GM18498 (cell line): Measurements from ENCODE around the gene GYPE.
A peak's percentile ranks its signal among the peaks of the same experiment; 100 is the strongest.
"Not testable (repeated sequence)": the region's sequence is repeated elsewhere in the genome, so short reads cannot be mapped to it uniquely, and the experiment has no call there.

Source experiments
- ATAC-seq: cut with Tn5 transposase; IDR thresholded peaks from one replicate; pipeline ENCODE4 v1.9.1; 2021; ENCODE audit warnings: mild to moderate bottlenecking, moderate library complexity; ENCODE audit not compliant: unreplicated experiment

The GYPE gene

DNA sequence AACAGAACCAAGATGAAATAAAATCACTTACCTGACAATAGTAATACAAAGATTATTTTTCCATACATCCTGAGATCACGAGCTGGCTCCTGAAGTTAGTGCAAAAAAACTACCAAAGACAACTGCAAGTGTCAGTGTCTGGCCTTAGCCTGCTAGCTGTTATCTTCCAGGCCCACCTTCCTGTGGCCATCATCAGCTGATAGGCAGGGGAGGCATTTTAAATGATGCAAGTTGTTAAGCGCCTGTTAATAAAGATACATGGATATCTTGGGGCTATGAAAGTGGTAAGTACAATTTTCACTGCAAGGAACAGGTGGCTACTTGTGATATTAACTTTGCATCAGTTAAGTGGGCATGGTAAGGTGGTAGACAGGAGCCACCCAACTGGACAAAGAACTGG lies at the start of gene GYPE:
GYPE (minus strand) TSS at position 120 of the 400 bp plus-strand sequence; CDS start at position 68, 52 bp downstream.
- ATAC-seq, result not testable (repeated sequence)

DNA sequence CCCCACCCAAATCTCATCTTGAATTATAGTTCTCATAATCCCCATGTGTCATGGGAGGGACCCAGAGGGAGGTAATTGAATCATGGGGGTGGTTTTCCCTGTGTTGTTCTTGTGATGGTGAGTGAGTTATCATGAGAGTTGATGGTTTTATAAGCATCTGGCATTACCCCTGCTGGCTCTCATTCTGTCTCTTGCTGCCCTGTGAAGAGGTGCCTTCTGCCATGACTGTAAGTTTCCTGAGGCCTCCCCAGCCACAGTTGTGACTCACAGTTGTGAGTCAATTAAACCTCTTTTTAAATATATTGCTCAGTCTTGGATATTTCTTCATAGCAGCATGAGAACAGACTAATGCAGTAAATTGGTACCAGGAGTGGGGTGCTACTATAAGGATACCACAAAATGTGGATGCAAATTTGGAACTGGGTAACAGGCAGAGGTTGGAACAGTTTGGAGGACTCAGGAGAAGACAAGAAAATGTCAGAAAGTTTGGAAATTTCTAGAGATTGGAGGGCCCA lies 46.2 kb upstream of the GYPE start:
- not testable (repeated sequence) for ATAC-seq

DNA sequence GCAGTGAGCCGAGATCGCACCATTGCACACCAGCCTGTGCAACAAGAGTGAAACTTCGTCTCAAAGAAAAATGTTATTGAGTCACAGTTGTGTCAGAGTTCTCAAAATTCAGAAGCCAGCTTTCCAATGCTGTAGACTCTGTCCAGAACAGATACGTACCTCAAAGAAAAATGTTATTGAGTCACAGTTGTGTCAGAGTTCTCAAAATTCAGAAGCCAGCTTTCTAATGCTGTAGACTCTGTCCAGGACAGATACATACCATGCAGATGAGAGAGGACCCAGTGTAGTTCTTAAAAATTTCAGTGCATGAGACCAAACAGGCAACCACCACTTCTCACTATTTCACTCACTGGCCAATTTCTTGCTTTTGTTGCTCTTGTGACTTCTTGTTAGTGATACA lies 45.6 kb upstream of the GYPE start:
- not testable (repeated sequence) for ATAC-seq

DNA sequence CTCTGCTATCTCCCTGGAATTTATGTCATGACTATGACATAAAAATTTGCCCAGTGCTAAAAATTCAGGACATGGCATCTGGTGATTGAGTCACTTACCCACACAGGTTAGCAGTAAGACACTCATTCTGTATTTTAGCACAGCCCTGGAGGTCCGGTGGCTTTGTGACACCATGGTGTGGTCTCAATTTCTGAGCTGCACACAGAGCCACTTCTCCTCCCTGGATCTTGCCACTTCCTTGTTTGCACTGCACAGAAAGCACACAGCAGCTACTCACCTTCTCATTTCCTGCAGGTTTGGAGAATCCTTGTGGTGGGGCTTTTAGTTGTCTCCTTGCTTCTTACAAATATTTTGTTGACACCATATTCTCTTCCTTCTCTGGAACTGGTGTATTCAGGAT lies 44.8 kb upstream of the GYPE start:
- not testable (repeated sequence) for ATAC-seq

DNA sequence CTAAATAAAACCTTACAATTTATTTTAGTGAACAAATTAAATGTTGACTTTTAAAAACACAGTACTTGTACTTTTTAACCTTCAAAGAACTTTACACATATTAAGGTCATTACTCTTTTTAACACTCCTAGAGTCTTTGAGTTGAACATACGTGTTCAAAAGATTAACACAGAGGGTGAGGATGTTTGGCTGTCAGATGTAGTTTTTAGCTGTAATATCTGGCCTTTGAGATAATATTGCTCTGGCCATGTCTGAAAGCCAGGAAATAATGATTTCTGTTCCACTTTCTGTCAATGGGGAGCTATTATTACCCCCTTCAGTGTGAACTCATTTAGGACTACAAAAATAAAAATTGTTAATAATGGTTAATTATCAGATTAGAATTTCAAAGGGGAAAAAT lies 42.1 kb upstream of the GYPE start:
- ATAC-seq, result not testable (repeated sequence)

DNA sequence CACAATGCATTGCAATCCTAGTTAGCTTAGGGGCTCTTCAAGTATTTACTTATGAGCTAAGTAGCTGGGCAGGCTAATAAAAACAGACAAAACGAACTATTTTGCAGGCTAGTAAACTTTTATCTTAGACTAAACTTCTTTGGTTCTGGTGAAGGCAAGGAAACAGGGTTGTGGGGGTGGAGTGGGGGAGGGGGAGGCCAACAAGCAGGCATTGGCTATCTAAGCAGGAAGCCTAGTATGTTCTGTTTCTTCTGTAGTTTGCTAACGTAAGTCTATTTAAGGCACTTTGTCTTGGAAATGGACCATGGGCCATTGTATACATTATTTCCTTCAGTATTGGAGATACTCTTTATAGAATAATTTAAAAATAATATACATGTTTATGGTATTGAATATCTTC lies 35.3 kb upstream of the GYPE start:
- ATAC-seq, result not testable (repeated sequence)

DNA sequence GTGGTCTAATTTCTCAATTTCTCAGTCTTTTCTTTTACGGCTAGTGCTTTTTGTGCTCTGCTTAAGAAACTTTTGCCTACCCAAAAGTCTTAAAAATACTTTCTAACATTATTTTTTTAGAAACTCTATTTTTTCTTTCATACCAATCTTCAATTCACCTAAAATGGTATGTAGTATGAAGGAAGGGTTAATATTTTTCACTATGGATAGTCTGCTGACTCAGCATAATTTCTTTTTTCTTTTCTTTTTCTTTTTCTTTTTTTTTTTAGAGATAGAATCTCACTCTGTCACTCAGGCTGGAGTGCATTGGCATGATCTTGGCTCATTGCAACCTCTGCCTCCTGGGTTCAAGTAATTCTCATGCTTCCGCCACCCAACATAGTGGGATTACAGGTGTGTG lies 34.2 kb upstream of the GYPE start:
- ATAC-seq, result no peak

DNA sequence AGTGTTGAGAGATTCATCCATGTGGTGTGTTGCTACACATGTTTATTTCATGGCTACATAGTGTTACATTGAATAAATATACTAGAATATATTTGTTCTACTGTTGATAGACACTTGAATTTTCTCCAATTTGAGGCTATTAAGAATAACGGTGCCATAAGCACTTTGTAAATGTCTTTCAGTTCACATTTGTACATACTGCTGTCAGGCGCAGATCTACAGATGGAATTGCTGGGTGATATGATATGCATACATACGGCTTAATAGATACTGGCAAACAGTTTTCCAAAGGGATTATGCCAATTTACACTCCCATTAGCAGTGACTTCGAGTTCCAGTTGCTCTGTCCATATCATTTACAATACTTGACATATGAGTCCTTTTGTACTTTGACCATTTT lies 33.5 kb upstream of the GYPE start:
- ATAC-seq, result not testable (repeated sequence)

DNA sequence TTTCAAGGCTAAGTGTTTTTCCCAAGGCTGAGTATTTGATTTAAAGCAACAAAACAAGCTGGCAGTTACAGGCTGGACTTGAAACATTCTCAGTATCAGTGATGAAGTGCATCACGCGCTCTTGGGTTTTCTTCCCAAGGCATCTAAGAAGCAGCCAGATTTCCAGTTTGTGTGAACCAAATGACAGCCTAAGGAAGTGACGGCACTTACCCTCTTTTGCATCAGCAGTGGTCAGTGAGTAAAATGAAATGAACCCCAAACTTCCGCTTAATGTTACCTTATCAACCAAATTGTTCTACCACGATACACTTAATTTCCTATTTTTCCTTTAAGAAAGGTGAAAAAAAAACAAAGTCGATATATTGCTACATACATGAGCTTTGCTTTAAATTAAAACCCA lies 15.8 kb upstream of the GYPE start:
- no peak for ATAC-seq

DNA sequence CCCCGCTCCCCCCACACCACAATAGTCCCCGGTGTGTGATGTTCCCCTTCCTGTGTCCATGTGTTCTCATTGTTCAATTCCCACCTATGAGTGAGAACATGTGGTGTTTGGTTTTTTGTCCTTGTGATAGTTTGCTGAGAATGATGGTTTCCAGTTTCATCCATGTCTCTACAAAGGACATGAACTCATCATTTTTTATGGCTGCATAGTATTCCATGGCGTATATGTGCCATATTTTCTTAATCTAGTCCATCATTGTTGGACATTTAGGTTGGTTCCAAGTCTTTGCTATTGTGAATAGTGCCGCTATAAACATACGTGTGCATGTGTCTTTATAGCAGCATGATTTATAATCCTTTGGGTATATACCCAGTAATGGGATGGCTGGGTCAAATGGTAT lies 11.1 kb upstream of the GYPE start:
- not testable (repeated sequence) for ATAC-seq

DNA sequence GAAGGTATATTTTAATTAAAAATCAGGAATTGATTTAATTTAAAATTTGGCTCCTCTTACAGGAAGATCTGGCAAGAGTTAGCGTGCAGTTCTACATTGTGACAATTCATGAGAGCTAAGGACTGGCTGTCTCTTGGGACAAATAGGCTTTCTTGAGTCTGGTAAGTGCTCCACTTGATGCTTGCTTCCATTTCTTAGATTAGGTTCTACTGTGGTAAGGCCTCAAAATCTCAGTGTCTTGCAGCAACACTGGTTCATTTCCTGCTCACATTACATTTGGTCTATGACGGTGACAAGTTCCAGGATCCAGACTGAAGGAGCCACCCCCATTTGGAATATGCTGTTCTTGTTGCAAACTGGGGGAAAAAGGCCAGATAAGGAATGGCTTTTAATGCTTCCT lies 7.1 kb upstream of the GYPE start:
- ATAC-seq, result not testable (repeated sequence)

DNA sequence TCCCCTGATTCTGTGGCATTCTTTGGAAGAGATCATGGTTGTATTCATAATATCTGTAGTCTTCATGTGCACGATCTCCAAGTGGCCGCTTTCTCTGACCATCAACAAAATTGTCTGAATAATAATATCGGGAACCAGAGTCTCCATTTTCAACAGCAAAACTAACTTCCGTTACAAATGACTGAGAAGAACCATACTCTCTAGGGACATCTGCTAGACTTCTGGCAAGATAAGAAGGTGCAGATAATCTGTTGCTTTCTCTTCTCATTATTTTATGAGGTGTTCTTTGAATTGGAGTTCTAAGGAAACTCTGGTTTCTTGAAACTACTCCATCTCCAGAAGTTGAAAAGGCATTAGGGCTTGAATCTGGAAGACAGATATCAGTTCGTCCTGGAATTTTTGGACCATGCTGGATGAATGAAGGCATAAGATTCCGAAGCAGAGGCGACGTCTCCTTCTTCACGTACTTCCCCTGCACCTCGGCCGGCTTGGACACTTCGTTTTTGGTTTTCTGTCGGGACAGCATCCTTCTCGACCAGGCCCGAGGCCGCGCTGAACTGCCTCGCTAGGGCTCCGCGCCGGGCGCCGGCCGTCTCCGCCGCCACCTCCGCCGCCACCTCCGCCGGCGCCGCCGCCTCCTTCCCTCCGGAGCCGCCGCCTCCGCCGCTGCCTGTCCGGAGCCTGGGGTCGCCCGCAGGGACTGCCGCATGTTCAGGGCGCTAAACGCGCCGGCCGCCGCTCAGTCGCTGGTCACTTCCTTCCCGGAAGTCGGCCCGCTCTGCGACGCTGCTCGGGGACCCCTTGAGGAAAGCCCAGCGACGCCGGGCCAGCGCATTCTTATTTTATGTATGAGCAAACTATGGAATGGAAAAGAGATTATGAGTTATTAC lies 6.4 kb upstream of the GYPE start:
- ATAC-seq, result peak; percentile 80

DNA sequence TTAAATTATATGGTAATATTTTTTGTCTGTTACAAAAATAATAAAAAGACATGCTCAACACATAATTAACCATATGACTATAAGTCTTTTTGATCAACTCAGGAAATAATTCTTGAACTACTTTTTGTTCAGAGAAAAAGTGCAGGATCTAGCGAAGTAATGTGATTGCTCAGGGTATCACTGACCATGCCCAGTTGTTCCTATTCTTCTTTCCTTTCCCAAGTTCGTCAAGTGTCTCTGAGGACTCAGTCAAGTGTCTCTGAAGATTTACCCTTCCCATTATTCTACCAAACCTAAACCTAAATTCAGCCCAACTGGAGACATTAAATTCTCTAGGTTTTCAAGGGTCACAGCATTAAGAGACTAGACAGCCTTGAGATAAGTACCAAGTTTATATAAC lies 5.5 kb upstream of the GYPE start:
- not testable (repeated sequence) for ATAC-seq

DNA sequence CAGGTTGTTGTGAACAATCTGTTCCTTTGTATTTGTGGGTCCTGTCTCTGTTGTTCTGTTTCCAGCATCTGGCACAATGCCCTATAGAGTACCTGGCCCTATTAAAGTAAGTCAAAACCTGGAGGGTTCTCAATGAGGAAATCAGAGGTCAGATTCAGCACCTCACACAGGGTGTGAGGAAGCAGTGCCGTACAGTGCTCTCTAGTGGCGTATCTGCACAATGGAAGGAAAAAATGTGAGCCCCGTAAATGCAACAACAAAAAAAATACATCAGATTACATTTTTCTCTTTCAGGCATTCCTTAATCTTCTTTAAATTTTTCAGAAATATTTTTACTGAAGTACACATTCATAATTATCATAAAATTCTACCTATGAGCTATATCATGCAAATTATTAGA lies 2.5 kb upstream of the GYPE start:
- ATAC-seq, result peak; percentile 48

DNA sequence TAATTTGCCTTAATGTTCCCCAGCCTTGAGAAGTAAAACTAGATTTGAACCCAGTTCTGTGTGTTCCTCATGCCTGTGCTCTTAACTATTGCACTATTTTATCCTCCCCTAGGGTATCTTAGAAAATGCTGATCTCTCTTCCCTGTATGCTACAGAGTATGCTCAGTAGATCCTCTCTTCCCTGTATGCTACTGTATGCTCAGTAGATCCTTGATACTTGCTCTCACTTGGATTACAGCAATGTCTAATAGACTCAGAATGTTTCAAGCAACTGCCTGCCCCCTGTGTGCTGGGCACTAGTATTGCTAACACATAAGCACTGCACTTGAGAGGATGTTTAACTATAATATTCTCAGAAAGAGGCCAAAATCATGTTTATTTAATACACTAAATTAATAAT lies 928 bp downstream of the GYPE start:
- ATAC-seq, result not testable (repeated sequence)

DNA sequence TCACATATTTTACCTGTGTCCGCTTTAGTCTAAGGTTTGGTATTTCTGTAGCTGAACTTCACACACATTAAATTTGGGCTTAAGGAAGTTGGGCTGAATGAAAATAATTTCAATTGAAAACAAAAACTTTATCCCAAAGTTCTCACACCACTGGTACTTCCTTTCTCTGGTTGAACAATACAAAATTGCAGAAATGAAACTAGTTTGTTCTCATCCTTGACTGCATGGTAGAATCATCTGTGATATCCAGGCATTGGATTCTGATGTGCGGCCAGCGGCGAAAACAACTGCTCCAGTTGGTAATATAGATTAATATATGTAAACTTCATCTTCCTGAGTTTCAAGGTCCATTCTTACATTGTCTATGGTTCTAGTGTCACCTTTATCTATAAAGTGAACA lies 15.0 kb downstream of the GYPE start:
- ATAC-seq, result not testable (repeated sequence)

DNA sequence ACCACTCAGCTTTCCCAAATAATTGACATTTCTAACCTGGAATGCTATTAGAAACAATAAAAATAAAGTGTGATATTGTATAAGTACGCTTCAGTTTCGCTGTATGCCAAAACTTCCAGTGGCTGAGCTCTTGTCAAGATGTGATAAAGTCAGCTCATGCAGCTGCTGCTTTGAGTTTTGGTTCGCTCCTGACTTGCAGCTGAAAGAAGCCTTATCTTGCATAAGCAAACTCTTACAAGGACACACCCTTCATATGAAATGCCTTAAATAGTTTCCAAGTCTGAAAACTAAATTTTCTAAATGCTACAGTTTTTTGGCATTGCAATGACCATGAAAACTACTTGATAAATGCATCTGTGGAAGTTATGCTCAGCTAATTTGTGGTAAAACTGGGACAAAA lies 17.2 kb downstream of the GYPE start:
- ATAC-seq, result not testable (repeated sequence)

DNA sequence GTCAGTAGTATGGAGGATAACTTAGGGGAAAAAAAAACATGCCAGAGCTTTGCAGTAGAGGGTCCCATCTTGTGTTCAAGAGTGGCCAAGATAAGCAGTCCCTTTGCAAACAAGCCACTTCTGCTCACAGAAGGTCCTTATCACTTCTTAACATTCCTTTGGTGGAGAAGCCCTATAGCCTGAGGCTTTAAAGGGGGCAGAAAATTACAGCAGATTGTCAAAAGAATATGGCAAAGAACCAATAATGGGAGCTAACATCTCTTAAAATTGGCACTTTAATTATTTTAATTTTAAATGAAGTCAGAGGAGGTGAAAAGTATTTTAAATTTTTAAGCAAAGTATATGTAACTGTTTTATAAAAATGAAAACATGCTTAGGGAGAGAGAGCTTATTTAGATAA lies 20.4 kb downstream of the GYPE start:
- ATAC-seq, result not testable (repeated sequence)

DNA sequence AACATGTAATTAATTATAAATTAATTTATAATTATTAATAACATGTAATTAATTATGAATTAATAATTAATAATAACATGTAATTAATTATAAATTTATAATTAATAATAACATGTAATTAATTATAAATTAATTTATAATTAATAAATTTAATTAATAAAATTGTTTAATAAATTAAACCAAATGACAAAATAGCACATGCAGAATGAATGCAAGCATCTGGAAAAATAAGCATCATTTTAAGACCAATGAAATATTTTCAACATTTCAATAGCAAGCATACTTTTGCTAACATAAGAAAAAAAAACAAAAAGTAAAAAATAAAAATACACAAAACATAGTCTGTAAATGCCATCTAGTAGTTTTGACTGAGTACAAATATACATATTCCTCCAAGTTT lies 21.8 kb downstream of the GYPE start:
- ATAC-seq, result no peak

DNA sequence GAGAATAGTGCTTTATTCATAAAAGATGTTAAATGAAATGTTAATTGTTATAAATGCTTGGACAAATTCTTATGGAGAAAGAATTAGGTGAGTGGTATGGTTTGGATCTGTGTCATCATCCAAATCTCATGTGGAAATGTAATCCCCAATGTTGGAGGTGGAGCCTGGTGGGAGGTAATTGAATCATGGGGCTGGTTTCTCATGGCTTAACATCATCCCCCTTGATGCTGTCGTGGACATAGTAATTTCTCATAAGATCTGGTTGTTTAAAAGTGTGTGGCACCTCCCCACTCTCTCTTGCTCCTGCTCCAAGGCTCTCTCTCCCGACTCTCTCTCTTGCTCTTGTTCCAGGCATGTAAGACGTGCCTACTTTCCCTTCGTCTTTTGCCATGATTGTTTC lies 22.5 kb downstream of the GYPE start:
- no peak for ATAC-seq

DNA sequence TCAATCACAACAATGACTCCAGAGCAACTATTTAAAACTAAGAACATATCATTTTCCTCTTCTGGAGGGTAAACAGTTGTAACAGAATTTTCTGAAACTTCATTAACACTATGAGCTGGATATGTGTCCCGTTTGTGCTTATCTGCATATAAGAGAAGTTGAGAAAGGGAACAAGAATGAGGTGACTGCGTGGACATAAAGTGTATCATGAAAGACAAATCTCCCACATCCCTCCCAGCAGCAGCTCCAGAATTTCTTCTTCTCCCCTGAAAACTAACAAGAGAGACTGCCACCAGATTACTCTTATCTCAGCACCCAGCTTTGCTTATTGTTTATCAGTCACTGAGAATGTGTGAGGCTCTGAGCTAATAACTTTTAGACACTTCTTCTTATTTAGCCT lies 25.8 kb downstream of the GYPE start:
- not testable (repeated sequence) for ATAC-seq

DNA sequence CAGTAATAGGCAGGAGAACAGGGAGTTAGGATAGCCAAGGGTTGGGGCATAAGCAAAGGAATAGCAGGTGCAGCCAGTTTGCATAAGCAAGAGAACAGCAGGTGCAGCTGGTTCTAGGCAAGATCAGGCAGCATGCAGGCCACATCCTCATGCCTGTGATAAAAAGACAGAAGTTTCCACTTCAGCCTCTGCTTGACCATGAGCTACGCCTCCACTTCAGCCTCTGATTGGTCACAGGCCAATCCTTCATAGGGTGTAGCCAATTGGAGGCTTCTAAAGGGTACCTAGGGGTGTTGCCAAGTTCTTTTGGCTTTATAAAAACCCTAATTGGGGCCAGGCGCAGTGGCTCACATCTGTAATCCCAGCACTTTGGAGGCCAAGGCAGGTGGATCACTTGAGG lies 30.0 kb downstream of the GYPE start:
- not testable (repeated sequence) for ATAC-seq
